HepG2 (cell line): Measurements from ENCODE around the gene TTC8. TPM values are rescaled to one million over a fixed set of nuclear protein-coding genes. Genes with fewer than 3 reads are reported as not detected.
A peak's percentile ranks its signal among the peaks of the same experiment; 100 is the strongest.

Source experiments
- CC2D1A ChIP-seq: sonication (generic); formaldehyde crosslinking; IDR thresholded peaks from 2 replicates; pipeline ENCODE4 v1.8.1; 2023; ENCODE audit warnings: mild to moderate bottlenecking, missing genetic modification reagents
- HINFP ChIP-seq: sonication (generic); formaldehyde crosslinking; IDR thresholded peaks from 2 replicates; pipeline ENCODE4 v1.4.0; 2020; ENCODE audit warnings: low read depth, mild to moderate bottlenecking, missing genetic modification reagents
- MIER2 ChIP-seq: IDR thresholded peaks from 2 replicates; pipeline ENCODE4 v1.6.1; 2016; ENCODE audit warnings: missing biosample characterization, missing genetic modification reagents
- RNF219 ChIP-seq: sonication (generic); formaldehyde crosslinking; IDR thresholded peaks from 2 replicates; pipeline ENCODE4 v1.5.0; 2020; ENCODE audit warnings: mild to moderate bottlenecking, missing genetic modification reagents
- SALL2 ChIP-seq: sonication (generic); formaldehyde crosslinking; IDR thresholded peaks from 2 replicates; pipeline ENCODE4 v1.8.1; 2023; ENCODE audit warnings: mild to moderate bottlenecking, missing genetic modification reagents, inconsistent platforms
- SIX4 ChIP-seq: sonication (generic); formaldehyde crosslinking; IDR thresholded peaks from 2 replicates; pipeline ENCODE4 v1.4.0; 2020; ENCODE audit warnings: missing genetic modification reagents
- TERF1 ChIP-seq: sonication (generic); formaldehyde crosslinking; IDR thresholded peaks from 2 replicates; pipeline ENCODE4 v1.8.0; 2022; ENCODE audit warnings: mild to moderate bottlenecking, missing genetic modification reagents, moderate library complexity
- TFDP1 ChIP-seq: IDR thresholded peaks from 2 replicates; pipeline ENCODE4 v1.6.1; 2016; ENCODE audit warnings: missing compliant biosample characterization, missing genetic modification reagents, borderline replicate concordance
- ZBTB26 ChIP-seq: IDR thresholded peaks from 2 replicates; pipeline ENCODE4 v1.6.1; 2016; ENCODE audit warnings: missing compliant biosample characterization, missing genetic modification reagents, borderline replicate concordance
- ZBTB37 ChIP-seq: sonication (generic); formaldehyde crosslinking; IDR thresholded peaks from 2 replicates; pipeline ENCODE4 v1.4.0; 2020; ENCODE audit warnings: mild to moderate bottlenecking, missing genetic modification reagents
- ZBTB39 ChIP-seq: sonication (generic); formaldehyde crosslinking; IDR thresholded peaks from 2 replicates; pipeline ENCODE4 v1.5.0; 2020; ENCODE audit warnings: missing genetic modification reagents
- ZFP82 ChIP-seq: sonication (generic); formaldehyde crosslinking; IDR thresholded peaks from 2 replicates; pipeline ENCODE4 v1.5.1; 2020; ENCODE audit warnings: mild to moderate bottlenecking, missing genetic modification reagents, borderline replicate concordance
- ZNF17 ChIP-seq: sonication (generic); formaldehyde crosslinking; IDR thresholded peaks from 2 replicates; pipeline ENCODE4 v1.5.0; 2020; ENCODE audit warnings: mild to moderate bottlenecking, missing genetic modification reagents
- ZNF414 ChIP-seq: sonication (generic); formaldehyde crosslinking; IDR thresholded peaks from 2 replicates; pipeline ENCODE4 v1.5.0; 2020; ENCODE audit warnings: missing genetic modification reagents
- ZNF678 ChIP-seq: sonication (generic); formaldehyde crosslinking; IDR thresholded peaks from 2 replicates; pipeline ENCODE4 v1.4.0; 2020; ENCODE audit warnings: mild to moderate bottlenecking, missing genetic modification reagents
- polyA plus RNA-seq, 8 experiments: library from polyadenylated mRNA; depleted of rRNA in 3 of 8; stranded (reverse) in 7 of 8; unstranded in 1 of 8; fragments of >200 nt; fragmentation: Illumina TruSeq in 4 of 8; extraction: Trizol in 4 of 8; gene quantifications; 2 replicates each; pipeline versions ENCODE4 v1.2.1 to v1.2.3, GENCODE V29; 2011 to 2016; ENCODE audit warnings: low read depth in 4 of 8, missing spikeins in 1 of 8, mixed read lengths in 1 of 8; ENCODE audit not compliant: insufficient read depth in 1 of 8
- total RNA-seq, 5 experiments: library from RNA; depleted of rRNA; stranded (reverse); fragments of >200 nt; fragmentation: Illumina TruSeq; extraction: Trizol; gene quantifications; 2 replicates each; pipeline ENCODE4 v1.2.3, GENCODE V29; 2016; ENCODE audit warnings: low read depth in 1 of 5

TTC8 gene
- total and polyA plus RNA-seq, 2 of the 13 experiments (the other 11 are each of a cell fraction or from before 2014, with no cell fraction given): 13.8 to 15.2 TPM

GRCh38 chr14:88824314-88825077, at the start of gene TTC8 (continued):
- TF ChIP-seq ZBTB26 (CRISPR knock-in tag) (no peak; the same call in 1 of the 2 replicates), TFDP1 (CRISPR knock-in tag) (peak; percentile 37; the same call in 1 of the 2 replicates), ZNF17 (CRISPR knock-in tag) (no peak), ZBTB37 (0 out of 2 replicates have a peak, but pooled peaks have one; percentile 25), SIX4 (CRISPR knock-in tag) (no peak), SALL2 (CRISPR knock-in tag) (peak; percentile 63; the same call in 1 of the 2 replicates), TERF1 (CRISPR knock-in tag) (no peak), ZFP82 (peak; percentile 82; the same call in 1 of the 2 replicates), ZNF414 (CRISPR knock-in tag) (no peak), ZNF678 (no peak), HINFP (CRISPR knock-in tag) (0 out of 2 replicates have a peak, but pooled peaks have one; percentile 66), RNF219 (no peak), CC2D1A (CRISPR knock-in tag) (no peak), MIER2 (CRISPR knock-in tag) (no peak), ZBTB39 (0 out of 2 replicates have a peak, but pooled peaks have one; percentile 56)
